CMK (cell line): ENCODE measurements around the gene TMEM45A.
"Not testable (repeated sequence)": the region's sequence is repeated elsewhere in the genome, so short reads cannot be mapped to it uniquely, and the experiment has no call there.

ENCODE experiments used
- DNase-seq: peaks from one replicate; pipeline ENCODE4 v3.0.0-alpha.2; 2010; ENCODE audit warnings: low read depth

Gene TMEM45A

GRCh38 chr3:100575704-100576103 lies 83.3 kb downstream of the TMEM45A start:
- DNase-seq: no peak

GRCh38 chr3:100577382-100578008 lies 85.1 kb downstream of the TMEM45A start:
- DNase-seq: no peak

GRCh38 chr3:100578646-100579045 lies 86.2 kb downstream of the TMEM45A start:
- no peak for DNase-seq

GRCh38 chr3:100580147-100580546 lies 87.7 kb downstream of the TMEM45A start:
- DNase-seq: no peak

- DNase-seq: no peak
These were observed 89.2 kb downstream of the TMEM45A start for GRCh38 chr3:100581650-100582049.

GRCh38 chr3:100582157-100582556 lies 89.7 kb downstream of the TMEM45A start:
- not testable (repeated sequence) for DNase-seq

GRCh38 chr3:100584101-100584660 lies 91.8 kb downstream of the TMEM45A start:
- no peak for DNase-seq

- no peak for DNase-seq
These were observed 94.4 kb downstream of the TMEM45A start for GRCh38 chr3:100586832-100587231.

- no peak for DNase-seq
These were observed 95.8 kb downstream of the TMEM45A start for GRCh38 chr3:100588251-100588650.

- peak; percentile 40 for DNase-seq
These were observed 97.9 kb downstream of the TMEM45A start for GRCh38 chr3:100590114-100590839.

- no peak for DNase-seq
These were observed 98.4 kb downstream of the TMEM45A start for GRCh38 chr3:100590840-100591147.

GRCh38 chr3:100591411-100591810 lies 99.0 kb downstream of the TMEM45A start:
- DNase-seq: no peak

- no peak for DNase-seq
These were observed 108.0 kb downstream of the TMEM45A start for GRCh38 chr3:100600181-100601042.

- no peak for DNase-seq
These were observed 110.4 kb downstream of the TMEM45A start for GRCh38 chr3:100602506-100603444.

- no peak for DNase-seq
These were observed 111.0 kb downstream of the TMEM45A start for GRCh38 chr3:100603469-100603868.

GRCh38 chr3:100605358-100605757 lies 112.9 kb downstream of the TMEM45A start:
- DNase-seq: no peak

- no peak for DNase-seq
These were observed 114.6 kb downstream of the TMEM45A start for GRCh38 chr3:100606894-100607512.

- DNase-seq: no peak
These were observed 116.9 kb downstream of the TMEM45A start, which contains the start of gene ADGRG7 for GRCh38 chr3:100609305-100609704. Gene ADGRG7, plus strand, starts transcription at chr3:100609601. Its CDS starts 256 bp downstream, at chr3:100609857.

GRCh38 chr3:100609963-100610362 lies 117.5 kb downstream of the TMEM45A start:
- DNase-seq: no peak

GRCh38 chr3:100611221-100611620 lies 118.8 kb downstream of the TMEM45A start:
- no peak for DNase-seq
